HK-2 (cell line): ENCODE results near the gene CTRB2.
"Not testable (repeated sequence)": the region's sequence is repeated elsewhere in the genome, so short reads cannot be mapped to it uniquely, and the experiment has no call there.

Experiments used
- DNase-seq: peaks from one replicate; pipeline ENCODE4 v3.0.0-alpha.2; 2018; ENCODE audit not compliant: unreplicated experiment

Gene CTRB2

GRCh38 chr16:75227361-75228142 lies 20.6 kb upstream of the CTRB2 start:
- no peak for DNase-seq

GRCh38 chr16:75226550-75227360 lies 19.8 kb upstream of the CTRB2 start:
- no peak for DNase-seq

DNA sequence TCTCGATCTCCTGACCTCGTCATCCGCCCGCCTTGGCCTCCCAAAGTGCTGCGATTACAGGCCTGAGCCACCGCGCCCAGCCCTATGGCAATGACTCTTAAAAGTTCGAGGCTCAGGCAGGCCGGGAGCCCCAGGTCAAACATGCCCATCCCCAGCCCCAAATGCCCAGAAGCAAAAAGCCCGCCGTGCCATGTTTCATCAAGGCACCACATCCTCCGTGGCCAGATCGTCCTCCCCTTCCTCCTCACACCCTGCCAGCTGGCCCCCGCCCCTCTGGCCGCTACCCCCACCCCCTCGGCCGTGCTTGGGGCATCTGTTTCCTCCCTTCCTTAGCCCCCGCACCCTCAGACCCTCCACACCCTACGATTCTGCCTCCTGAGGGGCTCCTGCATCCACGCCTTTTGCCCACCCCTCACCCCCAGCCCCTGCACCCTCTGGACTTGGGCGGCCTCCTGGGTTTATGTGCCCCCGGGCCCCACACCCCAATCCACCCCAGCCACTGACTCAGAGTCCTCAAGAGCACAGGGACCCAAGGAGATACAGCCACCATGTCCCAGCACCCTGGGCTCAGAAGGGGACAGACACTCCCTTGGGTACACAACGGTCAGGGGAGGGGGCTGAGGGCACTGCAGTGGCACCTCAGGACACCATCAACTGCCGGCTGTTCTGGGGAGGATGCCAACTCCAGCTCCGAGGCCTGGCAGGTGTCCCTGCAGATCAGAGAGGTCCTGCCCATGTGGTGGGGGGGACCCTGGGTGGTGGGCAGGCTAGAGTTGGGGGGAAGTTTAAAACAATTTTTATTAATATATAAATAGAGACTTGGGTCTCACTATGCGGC lies 18.9 kb upstream of the CTRB2 start:
- no peak for DNase-seq

DNA sequence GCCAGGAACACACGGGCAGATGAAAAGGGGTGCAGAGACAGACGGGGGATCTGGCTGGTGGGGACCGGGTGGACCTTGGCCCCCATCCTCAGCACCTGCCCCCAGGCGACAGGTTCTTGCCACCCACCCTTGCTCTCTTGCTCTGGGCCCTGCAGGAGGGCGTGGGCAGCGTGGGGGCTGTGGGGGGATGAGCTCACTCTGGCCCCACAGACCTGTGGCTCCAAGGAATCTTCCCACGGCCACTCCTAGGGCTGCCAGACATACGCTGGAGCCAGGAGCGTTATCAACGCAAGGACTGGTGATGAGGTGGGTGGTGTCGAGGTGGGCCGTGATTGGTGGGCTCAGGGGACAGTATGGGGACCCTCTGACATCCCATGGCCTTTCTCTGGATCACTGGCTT lies 18.1 kb upstream of the CTRB2 start:
- DNase-seq, result no peak

DNA sequence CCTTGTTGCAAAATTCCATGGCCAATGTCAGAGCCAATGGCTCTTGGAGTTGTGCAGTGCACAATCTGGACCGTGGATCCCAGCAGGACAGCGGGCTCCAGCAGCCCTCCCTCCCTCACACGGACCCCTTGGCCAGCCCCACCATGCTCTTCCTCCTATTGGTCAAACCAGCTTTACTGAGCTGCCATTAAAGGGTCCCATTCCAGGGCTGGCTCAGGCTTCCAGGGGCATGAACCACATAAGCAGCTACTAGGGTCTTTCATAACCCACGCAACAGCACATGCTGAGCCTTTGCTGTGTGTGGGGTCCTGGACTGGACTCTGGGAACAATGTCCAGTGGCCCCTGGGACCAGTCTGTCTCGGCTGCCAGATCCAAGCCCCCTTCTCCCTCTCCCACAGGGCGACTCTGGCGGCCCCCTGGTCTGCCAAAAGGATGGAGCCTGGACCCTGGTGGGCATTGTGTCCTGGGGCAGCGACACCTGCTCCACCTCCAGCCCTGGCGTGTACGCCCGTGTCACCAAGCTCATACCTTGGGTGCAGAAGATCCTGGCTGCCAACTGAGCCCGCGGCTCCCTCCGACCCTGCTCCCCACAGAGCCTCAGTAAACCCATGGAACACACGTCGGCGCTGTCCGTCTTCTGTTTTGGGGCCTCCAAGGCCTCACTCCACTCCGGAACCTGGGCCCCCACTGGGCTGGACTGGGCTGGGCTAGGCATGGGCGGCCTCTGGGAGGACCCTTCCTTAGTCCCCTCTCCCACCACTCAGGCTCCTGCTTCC lies 17.5 kb upstream of the CTRB2 start:
- DNase-seq, result no peak

GRCh38 chr16:75223129-75223528 lies 16.2 kb upstream of the CTRB2 start:
- not testable (repeated sequence) for DNase-seq

DNA sequence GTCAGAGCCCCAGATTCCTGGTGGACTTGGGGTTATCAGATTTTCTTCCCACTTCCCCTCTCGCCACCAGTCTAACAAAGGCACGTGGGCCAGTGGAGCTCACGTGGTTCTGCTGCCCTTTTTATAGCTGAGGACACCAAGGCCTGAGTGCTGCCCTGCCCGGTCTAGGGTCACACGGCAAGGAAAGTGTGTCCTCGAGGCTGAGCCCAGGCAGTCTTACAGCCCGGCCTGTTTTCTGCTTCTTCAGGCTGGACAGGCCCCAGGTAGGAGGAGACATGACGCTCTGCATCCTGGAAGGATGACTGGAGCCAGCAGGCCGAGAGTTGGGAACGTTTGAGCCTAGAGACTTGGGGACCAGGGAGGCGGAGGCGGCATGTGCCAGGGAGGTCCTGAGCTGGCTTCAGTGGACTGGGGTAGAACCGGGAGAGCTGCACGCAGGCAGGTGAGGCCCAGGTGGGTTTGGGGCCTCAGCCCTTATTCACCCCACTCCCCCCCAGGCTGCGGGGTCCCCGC lies 15.4 kb upstream of the CTRB2 start:
- no peak for DNase-seq

DNA sequence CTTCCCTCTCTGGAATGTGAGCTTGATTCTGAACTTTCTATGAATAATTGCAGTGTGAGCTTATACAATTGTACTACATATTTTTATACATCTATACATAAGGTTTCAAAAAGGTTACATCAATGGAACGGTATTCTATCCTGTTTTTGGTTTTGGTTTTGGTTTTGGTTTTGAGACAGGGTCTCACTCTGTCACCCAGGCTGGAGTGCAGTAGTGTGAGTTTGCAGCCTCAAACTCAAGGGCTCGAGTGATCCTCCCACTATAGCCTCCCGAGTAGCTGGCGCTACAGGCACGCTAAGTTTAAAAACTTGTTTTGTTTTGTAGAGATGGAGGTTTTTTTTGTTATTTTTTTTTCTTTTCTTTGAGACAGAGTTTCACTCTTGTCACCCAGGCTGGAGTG lies 12.9 kb upstream of the CTRB2 start:
- no peak for DNase-seq

GRCh38 chr16:75219088-75219487 lies 12.1 kb upstream of the CTRB2 start:
- no peak for DNase-seq

GRCh38 chr16:75218256-75219076 lies 11.5 kb upstream of the CTRB2 start, which contains the start of gene CTRB1:
CTRB1 (plus strand) TSS chr16:75218988; CDS start chr16:75219008, 20 bp downstream.
- no peak for DNase-seq

GRCh38 chr16:75217389-75217851 lies 10.5 kb upstream of the CTRB2 start:
- DNase-seq, result no peak

GRCh38 chr16:75216576-75216975 lies 9.6 kb upstream of the CTRB2 start:
- no peak for DNase-seq

DNA sequence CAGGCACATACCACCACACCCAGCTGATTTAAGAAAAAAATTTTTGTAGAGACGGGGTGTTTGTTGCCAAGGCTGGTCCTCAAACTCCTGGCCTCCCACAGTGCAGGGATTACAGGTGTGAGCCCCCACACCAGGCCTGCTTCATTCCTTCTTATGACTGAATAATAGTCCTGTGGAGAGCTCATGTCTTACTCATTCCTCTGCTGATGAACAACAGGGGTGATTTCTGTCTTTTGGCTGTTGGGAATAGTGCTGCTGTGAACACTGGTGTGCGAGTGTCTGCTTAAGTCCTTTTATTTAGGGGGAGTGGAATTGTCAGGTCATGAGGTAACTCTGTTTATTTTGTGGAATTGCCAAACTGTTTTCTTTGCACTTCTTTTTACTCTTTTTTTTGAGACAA lies 9.2 kb upstream of the CTRB2 start:
- no peak for DNase-seq

GRCh38 chr16:75211286-75211685 lies 4.3 kb upstream of the CTRB2 start:
- not testable (repeated sequence) for DNase-seq

DNA sequence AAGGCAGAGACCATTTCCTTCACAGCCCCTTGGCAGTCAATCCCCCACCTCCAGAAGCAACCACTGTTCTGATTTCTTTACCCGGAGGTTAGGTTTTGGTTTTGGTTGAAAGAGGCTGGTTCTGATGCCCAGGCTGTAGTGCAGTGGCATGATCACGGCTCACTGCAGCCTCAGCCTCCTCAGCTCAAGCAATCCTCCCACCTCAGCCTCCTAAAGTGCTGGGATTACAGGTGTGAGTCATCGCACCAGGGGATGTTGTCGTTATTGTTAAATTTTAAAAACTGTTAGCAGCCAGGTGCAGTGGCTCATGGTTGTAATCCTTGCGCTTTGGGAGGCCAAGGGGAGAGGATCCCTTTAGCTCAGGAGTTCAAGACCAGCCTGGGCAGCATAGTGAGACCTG lies 3.0 kb upstream of the CTRB2 start:
- DNase-seq, result no peak

- not testable (repeated sequence) for DNase-seq
Observed at GRCh38 chr16:75209514-75209913, 2.6 kb upstream of the CTRB2 start.

GRCh38 chr16:75208861-75209505 lies 2.0 kb upstream of the CTRB2 start:
- no peak for DNase-seq

GRCh38 chr16:75208242-75208825 lies 1.4 kb upstream of the CTRB2 start:
- no peak for DNase-seq

DNA sequence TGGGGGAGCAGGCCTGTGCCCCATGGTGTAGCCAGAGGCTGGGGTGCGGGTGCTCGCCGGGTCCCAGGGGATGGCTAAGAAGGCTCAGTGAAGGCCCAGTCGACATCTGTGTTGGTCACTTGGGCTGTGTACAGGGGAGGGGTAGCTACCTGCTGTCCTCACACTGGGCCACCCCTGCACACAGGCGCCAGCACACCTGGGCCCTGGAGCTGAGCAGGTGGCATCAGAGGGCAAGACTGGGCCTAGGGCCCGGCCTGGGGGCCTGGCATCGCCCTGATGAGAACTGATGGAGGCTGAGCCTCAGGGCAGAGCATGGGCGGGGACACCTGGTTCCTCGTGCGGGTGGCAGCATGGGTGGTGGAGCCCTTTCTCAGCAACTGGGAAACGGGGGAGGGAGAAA lies 870 bp upstream of the CTRB2 start:
- DNase-seq, result no peak
